Transverse colon (tissue), 3 donors: ENCODE results near the gene TCF19.

Experiments
- CTCF ChIP-seq, 5 experiments: fragments of 200-600 bp in 3 of 5; fragments of 450-650 bp in 2 of 5; sonication (generic) in 3 of 5; IDR thresholded peaks; 1 replicate in 2 of 5; 2 replicates in 3 of 5; pipeline ENCODE4 v1.5.1; 2016 to 2017; ENCODE audit warnings: antibody characterized with exemption in 5 of 5, inconsistent platforms in 3 of 5, mild to moderate bottlenecking in 2 of 5, moderate library complexity in 1 of 5
- POLR2A ChIP-seq: fragments of 450-650 bp; IDR thresholded peaks from one replicate; pipeline ENCODE4 v1.6.1; 2016; ENCODE audit warnings: antibody characterized with exemption, mild to moderate bottlenecking, moderate library complexity

- TF ChIP-seq CTCF (IDR thresholded peaks at IDR 0.05) (no peak), POLR2A (no peak)
These were observed 17.7 kb upstream of the TCF19 start for GRCh38 chr6:31140643-31141042.
